Peyer's patch (tissue), 4 donors: Measurements from ENCODE around the gene PGBD1. TPM values are rescaled to one million over a fixed set of nuclear protein-coding genes. Genes with fewer than 3 reads are reported as not detected.

Experiments
- DNase-seq, 3 donors: peaks; one replicate each; pipeline ENCODE4 v3.0.0-alpha.2; 2017 to 2019
- H3K27ac ChIP-seq, 4 donors: fragments of 200-600 bp; sonication (generic); one replicate each; pipeline ENCODE4 v1.5.1; 2016 to 2019
- H3K27me3 ChIP-seq, 2 donors: fragments of 200-600 bp; sonication (generic); one replicate each; pipeline ENCODE4 v1.5.1; 2019
- H3K36me3 ChIP-seq, 3 donors: fragments of 200-600 bp; sonication (generic); one replicate each; pipeline ENCODE4 v1.5.1; 2016 to 2019
- H3K4me1 ChIP-seq, 4 donors: fragments of 200-600 bp; sonication (generic); one replicate each; pipeline ENCODE4 v1.5.1; 2016 to 2019
- H3K4me3 ChIP-seq, 4 donors: fragments of 200-600 bp; sonication (generic); 1 replicate in 3 of 4; 2 replicates in 1 of 4; pipeline ENCODE4 v1.5.1; 2016 to 2019; ENCODE audit warnings: mild to moderate bottlenecking in 1 of 4
- H3K9me3 ChIP-seq, 4 donors: fragments of 200-600 bp; sonication (generic); one replicate each; pipeline ENCODE4 v1.5.1; 2016 to 2019; ENCODE audit warnings: mild to moderate bottlenecking in 1 of 4
- CTCF ChIP-seq, 6 experiments: fragments of 450-650 bp in 4 of 6; fragments of 200-600 bp in 2 of 6; sonication (generic) in 1 of 6; IDR thresholded peaks; one replicate each; pipeline ENCODE4 v1.5.1; 2017 to 2019; ENCODE audit warnings: antibody characterized with exemption in 6 of 6, mild to moderate bottlenecking in 3 of 6, moderate library complexity in 1 of 6
- POLR2A ChIP-seq, 2 donors: fragments of 450-650 bp; IDR thresholded peaks; one replicate each; pipeline ENCODE4 v1.5.1; 2017; ENCODE audit warnings: antibody characterized with exemption in 2 of 2, mild to moderate bottlenecking in 2 of 2, moderate library complexity in 2 of 2
- total RNA-seq, 4 donors: library from RNA; depleted of rRNA; stranded (reverse); fragments of >200 nt; gene quantifications; one replicate each; pipeline ENCODE4 v1.1.0, GENCODE V29; 2016

PGBD1 gene
- total RNA-seq, 4 donors from 2014 or later: 0.88 to 3.8 (median 1.7) TPM

DNA sequence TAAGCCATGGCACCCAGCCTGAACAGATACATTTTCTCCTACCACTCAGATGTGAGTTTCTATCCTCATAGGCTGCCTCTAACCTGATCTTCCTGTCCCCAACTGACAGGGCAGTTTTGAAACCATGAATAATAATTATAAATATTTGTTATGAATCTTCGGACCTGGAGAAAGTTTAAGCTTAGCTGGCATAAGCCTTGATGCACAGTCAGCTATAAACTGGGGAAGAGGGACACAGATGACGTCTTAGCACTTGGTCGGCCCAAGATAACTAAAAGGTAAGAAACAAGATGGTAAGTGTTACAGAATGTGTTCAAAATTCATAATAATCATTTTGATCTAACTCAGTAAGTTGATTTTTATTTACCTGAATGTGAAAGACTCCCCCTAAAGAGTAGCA lies 37.4 kb upstream of the PGBD1 start:
- no peak for DNase-seq
- TF ChIP-seq POLR2A (IDR thresholded peaks at IDR 0.05) (no peak), CTCF (IDR thresholded peaks at IDR 0.05) (no peak)
- H3K27me3 ChIP-seq: no peaks in the 10 kb centered on the region
- H3K9me3 ChIP-seq: no peaks in the 10 kb centered on the region
- H3K4me3 ChIP-seq: no peak overlapping the region
- peaks cover 0 to 40% (median 0%) of the 10 kb centered on the region in 3 donors for H3K36me3 ChIP-seq
- no peaks in the 10 kb centered on the region for H3K4me1 ChIP-seq
- no peak overlapping the region for H3K27ac ChIP-seq

DNA sequence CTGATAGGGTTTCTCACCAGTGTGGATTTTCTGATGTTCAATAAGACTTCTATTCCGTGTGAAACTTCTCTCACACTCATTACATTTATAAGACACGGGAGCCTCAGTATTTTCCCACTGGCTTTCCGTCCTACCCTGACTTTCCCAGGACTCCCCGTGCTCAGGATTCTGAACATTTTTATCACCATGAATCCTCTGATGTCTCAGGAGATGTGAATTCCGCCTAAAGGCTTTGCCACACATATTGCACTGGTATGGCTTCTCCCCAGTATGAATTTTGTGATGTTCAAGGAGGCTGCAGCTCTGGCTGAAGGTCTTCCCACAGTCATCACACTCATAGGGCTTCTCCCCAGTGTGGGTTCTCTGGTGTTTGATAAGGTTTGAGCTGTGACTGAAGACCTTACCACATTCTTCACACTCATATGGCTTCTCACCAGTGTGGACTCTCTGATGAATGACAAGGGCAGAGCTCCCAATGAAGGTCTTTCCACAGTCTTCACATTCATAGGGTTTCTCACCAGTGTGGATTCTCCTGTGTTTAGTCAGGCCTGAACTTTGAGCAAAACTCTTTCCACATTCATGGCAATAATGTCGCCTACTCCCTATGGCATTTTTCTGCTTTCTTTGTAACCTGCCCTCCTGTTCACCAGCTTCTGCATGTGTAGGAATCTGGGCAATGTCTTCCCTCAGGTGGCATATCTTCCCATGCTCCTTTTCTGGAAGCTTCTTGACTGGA lies 36.0 kb upstream of the PGBD1 start:
- H3K9me3 ChIP-seq: no peaks in the 10 kb centered on the region
- H3K36me3 ChIP-seq: peaks cover 0 to 40% (median 0%) of the 10 kb centered on the region in 3 donors
- no peak overlapping the region for H3K4me3 ChIP-seq
- TF ChIP-seq POLR2A (IDR thresholded peaks at IDR 0.05) (no peak), CTCF (IDR thresholded peaks at IDR 0.05) (no peak)
- peaks cover 0 to 2% (median 0%) of the 10 kb centered on the region in 4 donors for H3K4me1 ChIP-seq
- DNase-seq: no peak
- H3K27me3 ChIP-seq: no peaks in the 10 kb centered on the region
- no peak overlapping the region for H3K27ac ChIP-seq

DNA sequence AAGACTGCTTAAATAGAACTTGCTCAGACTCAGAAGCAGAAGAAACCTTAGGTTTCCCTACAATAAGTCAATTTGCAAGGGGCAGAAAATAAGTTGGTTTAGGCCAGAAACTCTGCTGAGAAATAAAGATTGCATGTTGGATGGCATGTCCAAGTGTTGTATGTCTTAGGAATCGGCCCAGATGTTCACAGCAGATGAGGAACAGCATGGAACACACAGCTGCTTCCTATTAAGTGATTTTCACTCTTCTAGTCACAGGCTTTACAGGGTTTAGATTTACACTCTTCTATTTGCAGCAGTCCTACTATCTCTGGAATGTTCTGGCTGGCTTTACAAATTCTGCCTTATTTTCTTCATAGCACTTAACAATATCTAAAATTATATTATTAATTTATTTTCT lies 32.5 kb upstream of the PGBD1 start:
- H3K36me3 ChIP-seq: peaks cover 0 to 39% (median 0%) of the 10 kb centered on the region in 3 donors

DNA sequence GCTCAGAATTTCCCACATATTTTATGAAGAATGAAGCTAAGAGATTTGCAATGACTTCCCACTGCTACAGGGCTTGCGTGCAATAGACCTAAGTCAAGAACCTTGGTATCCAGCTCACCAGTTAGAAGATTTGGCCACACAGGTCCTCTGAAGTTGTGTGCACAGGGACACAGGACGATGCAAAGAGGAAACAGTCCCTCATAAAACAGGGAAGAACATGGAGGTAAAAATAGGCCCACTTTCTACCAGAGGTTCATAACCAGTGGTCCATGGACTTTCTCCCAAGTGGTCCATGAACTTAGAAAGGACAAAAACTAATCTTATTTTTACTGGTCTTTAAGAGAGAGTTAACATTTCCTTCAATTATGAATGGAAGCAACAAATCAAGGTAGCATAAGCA lies 30.6 kb upstream of the PGBD1 start:
- H3K9me3 ChIP-seq: no peaks in the 10 kb centered on the region
- no peaks in the 10 kb centered on the region for H3K27me3 ChIP-seq
- H3K4me1 ChIP-seq: peaks cover 5 to 13% (median 10%) of the 10 kb centered on the region in 4 donors
- peak overlapping the region in 2 of 4 donors; percentile 69 for H3K4me3 ChIP-seq
- DNase-seq: no peak
- no peak for TF ChIP-seq CTCF (IDR thresholded peaks at IDR 0.05)
- TF ChIP-seq POLR2A (IDR thresholded peaks at IDR 0.05): no peak
- peaks cover 0 to 20% (median 0%) of the 10 kb centered on the region in 3 donors for H3K36me3 ChIP-seq
- no peak overlapping the region for H3K27ac ChIP-seq

More for the DNA sequence above, 32.5 kb upstream of the PGBD1 start:
- H3K27ac ChIP-seq: no peak overlapping the region
- H3K4me3 ChIP-seq: no peak overlapping the region
- H3K27me3 ChIP-seq: no peaks in the 10 kb centered on the region
- DNase-seq: no peak
- TF ChIP-seq POLR2A (IDR thresholded peaks at IDR 0.05) (no peak), CTCF (IDR thresholded peaks at IDR 0.05) (no peak)
- no peaks in the 10 kb centered on the region for H3K9me3 ChIP-seq
- peaks cover 5 to 13% (median 10%) of the 10 kb centered on the region in 4 donors for H3K4me1 ChIP-seq

DNA sequence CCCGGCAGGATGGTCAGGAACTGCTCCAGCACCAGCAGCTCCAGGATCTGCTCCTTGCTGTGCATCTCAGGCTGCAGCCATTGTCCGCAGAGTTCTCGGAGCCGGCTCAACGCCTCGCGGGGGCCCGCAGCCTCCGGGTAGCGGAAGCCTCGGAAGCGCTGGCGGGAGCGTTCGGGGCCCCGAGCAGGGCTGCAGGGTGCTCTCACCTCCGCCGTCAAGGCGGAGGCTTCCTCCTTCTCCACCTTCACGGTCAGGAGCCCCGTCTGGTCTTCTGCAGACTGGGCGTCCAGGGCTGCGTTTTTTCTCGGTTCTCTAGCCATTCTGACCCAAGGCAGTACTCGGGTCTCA lies 29.7 kb upstream of the PGBD1 start:
- Histone ChIP-seq H3K4me3 (peak overlapping the region; percentile 63 to 73 (median 69)), H3K27ac (peak overlapping the region in 3 of 4 donors; percentile 2 to 70 (median 30)), H3K36me3 (peaks cover 0 to 13% (median 0%) of the 10 kb centered on the region in 3 donors), H3K4me1 (peaks cover 5 to 13% (median 10%) of the 10 kb centered on the region in 4 donors), H3K9me3 (no peaks in the 10 kb centered on the region), H3K27me3 (no peaks in the 10 kb centered on the region)
- DNase-seq: peak in 1 of 3 donors; percentile 56
- TF ChIP-seq POLR2A (IDR thresholded peaks at IDR 0.05) (no peak), CTCF (IDR thresholded peaks at IDR 0.05) (no peak)
